ENCODE results near the gene PRKD2. TPM values are rescaled to one million over a fixed set of nuclear protein-coding genes. Genes with fewer than 3 reads are reported as not detected.
"Not testable (repeated sequence)": the region's sequence is repeated elsewhere in the genome, so short reads cannot be mapped to it uniquely, and the experiment has no call there.

Gene PRKD2
- total and polyA plus RNA-seq, 10 donors: 63.4 to 132 (median 110) TPM

GRCh38 chr19:46761418-46761831 lies 44.5 kb upstream of the PRKD2 start:
- Histone ChIP-seq H3K27me3 (replicated peaks in 1 of 7) (no peaks in the 10 kb centered on the region), H3K36me3 (peaks cover 0 to 20% (median 3%) of the 10 kb centered on the region in 6 donors), H3K9me3 (no peaks in the 10 kb centered on the region), H3K4me1 (peaks cover 11 to 24% (median 13%) of the 10 kb centered on the region in 6 donors), H3K4me3 (no peak overlapping the region), H3K27ac (no peak overlapping the region)
- intact Hi-C loops (cut with DNase I; ENCODE audit: low total_unique reads): no loop called here
- WGBS, 5 donors: 66 to 87% (median 78%) methylated on average over 5 of the region's 5 CpGs
- DNase-seq: no peak
- no peak for TF ChIP-seq CTCF (IDR thresholded peaks at IDR 0.05 in 8 of 11, conservative IDR thresholded peaks at IDR 0.05 in 3 of 11)
- TF ChIP-seq POLR2A (IDR thresholded peaks at IDR 0.05): no peak

GRCh38 chr19:46760897-46761296 lies 44.0 kb upstream of the PRKD2 start:
- H3K27ac ChIP-seq; H3K9me3 ChIP-seq; DNase-seq; intact Hi-C loops (cut with DNase I; ENCODE audit: low total_unique reads); H3K4me3 ChIP-seq; H3K27me3 ChIP-seq (replicated peaks in 1 of 7): not testable (repeated sequence)
- Histone ChIP-seq H3K4me1 (peaks cover 11 to 29% (median 16%) of the 10 kb centered on the region in 6 donors), H3K36me3 (peaks cover 0 to 25% (median 6%) of the 10 kb centered on the region in 6 donors)
- WGBS, 5 donors: 76 to 87% (median 82%) methylated on average over 4 of the region's 4 CpGs

GRCh38 chr19:46760363-46760762 lies 43.4 kb upstream of the PRKD2 start:
- intact Hi-C loops (cut with DNase I; ENCODE audit: low total_unique reads): no loop called here
- DNase-seq: no peak
- TF ChIP-seq POLR2AphosphoS5 (IDR thresholded peaks at IDR 0.05): no peak
- no peak for TF ChIP-seq POLR2A (IDR thresholded peaks at IDR 0.05)
- no peak for TF ChIP-seq CTCF (IDR thresholded peaks at IDR 0.05 in 8 of 11, conservative IDR thresholded peaks at IDR 0.05 in 3 of 11)
- H3K4me3 ChIP-seq: no peak overlapping the region
- H3K27me3 ChIP-seq (replicated peaks in 1 of 7): no peaks in the 10 kb centered on the region
- H3K36me3 ChIP-seq: peaks cover 0 to 31% (median 10%) of the 10 kb centered on the region in 6 donors
- no peaks in the 10 kb centered on the region for H3K9me3 ChIP-seq
- WGBS, 5 donors: 88 to 97% (median 92%) methylated on average over 5 of the region's 5 CpGs
- no peak overlapping the region for H3K27ac ChIP-seq
- peaks cover 16 to 34% (median 22%) of the 10 kb centered on the region in 6 donors for H3K4me1 ChIP-seq

- no peak for TF ChIP-seq CTCF (IDR thresholded peaks at IDR 0.05 in 8 of 11, conservative IDR thresholded peaks at IDR 0.05 in 3 of 11)
- TF ChIP-seq POLR2AphosphoS5 (IDR thresholded peaks at IDR 0.05): no peak
- TF ChIP-seq POLR2A (IDR thresholded peaks at IDR 0.05): no peak
- no peaks in the 10 kb centered on the region for H3K27me3 ChIP-seq (replicated peaks in 1 of 7)
- no peak overlapping the region for H3K27ac ChIP-seq
- intact Hi-C loops (cut with DNase I; ENCODE audit: low total_unique reads): no loop called here
- peaks cover 19 to 34% (median 26%) of the 10 kb centered on the region in 6 donors for H3K4me1 ChIP-seq
- WGBS, 5 donors: 72 to 88% (median 83%) methylated on average over 7 of the region's 7 CpGs
- H3K4me3 ChIP-seq: no peak overlapping the region
- H3K36me3 ChIP-seq: peaks cover 0 to 33% (median 10%) of the 10 kb centered on the region in 6 donors
- DNase-seq: no peak
- no peaks in the 10 kb centered on the region for H3K9me3 ChIP-seq
Observed at GRCh38 chr19:46759817-46760333, 43.0 kb upstream of the PRKD2 start.

All from spleen (tissue), 11 donors.